Measurements from ENCODE around the gene HTD2. TPM values are rescaled to one million over a fixed set of nuclear protein-coding genes. Genes with fewer than 3 reads are reported as not detected.

HTD2 gene
- total and polyA plus RNA-seq, 12 donors = 1.6 to 13.2 (median 10.3) TPM

DNA sequence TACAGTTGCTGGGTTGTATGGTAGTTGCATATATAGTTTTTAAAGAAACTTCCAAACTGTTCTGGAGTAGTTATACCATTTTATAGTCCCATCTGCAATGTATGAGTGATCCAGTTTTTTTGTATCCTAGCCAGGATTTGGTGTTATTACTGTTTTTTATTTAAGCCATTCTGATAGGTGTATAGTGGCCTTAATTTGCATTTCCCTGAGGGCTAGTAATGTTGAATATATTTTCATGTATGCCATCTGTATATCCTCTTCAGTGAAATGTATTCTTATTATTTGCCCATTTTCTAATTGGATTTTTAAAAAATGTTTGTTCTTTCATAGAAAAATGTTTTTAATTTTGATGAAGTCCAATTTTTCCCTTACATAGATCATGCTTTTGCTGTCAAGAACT lies 55.5 kb downstream of the HTD2 start:
- Histone ChIP-seq H3K27me3 (no peaks in the 10 kb centered on the region), H3K4me1 (replicated peaks in 1 of 2) (peaks cover 0 to 4% of the 10 kb centered on the region in 2 donors), H3K9me3 (replicated peaks in 1 of 3) (no peaks in the 10 kb centered on the region), H3K4me3 (no peak overlapping the region), H3K27ac (no peak overlapping the region), H3K36me3 (replicated peaks in 1 of 2) (no peaks in the 10 kb centered on the region)
- no peak for TF ChIP-seq POLR2A (IDR thresholded peaks at IDR 0.05)
- TF ChIP-seq, protein P1, sequence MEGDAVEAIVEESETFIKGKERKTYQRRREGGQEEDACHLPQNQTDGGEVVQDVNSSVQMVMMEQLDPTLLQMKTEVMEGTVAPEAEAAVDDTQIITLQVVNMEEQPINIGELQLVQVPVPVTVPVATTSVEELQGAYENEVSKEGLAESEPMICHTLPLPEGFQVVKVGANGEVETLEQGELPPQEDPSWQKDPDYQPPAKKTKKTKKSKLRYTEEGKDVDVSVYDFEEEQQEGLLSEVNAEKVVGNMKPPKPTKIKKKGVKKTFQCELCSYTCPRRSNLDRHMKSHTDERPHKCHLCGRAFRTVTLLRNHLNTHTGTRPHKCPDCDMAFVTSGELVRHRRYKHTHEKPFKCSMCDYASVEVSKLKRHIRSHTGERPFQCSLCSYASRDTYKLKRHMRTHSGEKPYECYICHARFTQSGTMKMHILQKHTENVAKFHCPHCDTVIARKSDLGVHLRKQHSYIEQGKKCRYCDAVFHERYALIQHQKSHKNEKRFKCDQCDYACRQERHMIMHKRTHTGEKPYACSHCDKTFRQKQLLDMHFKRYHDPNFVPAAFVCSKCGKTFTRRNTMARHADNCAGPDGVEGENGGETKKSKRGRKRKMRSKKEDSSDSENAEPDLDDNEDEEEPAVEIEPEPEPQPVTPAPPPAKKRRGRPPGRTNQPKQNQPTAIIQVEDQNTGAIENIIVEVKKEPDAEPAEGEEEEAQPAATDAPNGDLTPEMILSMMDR (IDR thresholded peaks at IDR 0.05) = no peak
- no peak for DNase-seq
- intact Hi-C loops (cut with DNase I) = no loop called here

DNA sequence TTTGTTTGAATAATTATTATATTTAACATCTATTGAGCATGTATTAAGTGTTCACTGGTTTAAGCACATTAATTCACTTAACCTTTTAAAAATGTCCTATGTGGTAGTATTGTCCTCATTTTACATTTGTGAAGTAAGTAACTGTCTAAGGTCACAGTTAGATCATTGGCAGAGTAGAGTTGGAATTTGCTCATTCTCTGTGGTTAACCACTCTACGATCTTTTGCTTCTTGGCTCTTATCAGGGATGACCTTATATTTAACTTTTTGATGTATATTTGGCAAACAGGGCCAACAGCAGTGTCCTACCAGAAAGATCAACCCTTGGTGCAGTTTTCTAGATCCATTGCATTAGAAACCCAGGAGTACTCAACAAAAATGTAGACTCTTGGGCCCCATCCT lies 60.4 kb downstream of the HTD2 start:
- DNase-seq = no peak
- no peak overlapping the region for H3K4me3 ChIP-seq
- peaks cover 0 to 4% of the 10 kb centered on the region in 2 donors for H3K4me1 ChIP-seq (replicated peaks in 1 of 2)
- H3K36me3 ChIP-seq (replicated peaks in 1 of 2) = no peaks in the 10 kb centered on the region
- H3K27me3 ChIP-seq = no peaks in the 10 kb centered on the region
- no peak overlapping the region for H3K27ac ChIP-seq
- intact Hi-C loops (cut with DNase I) = no loop called here
- H3K9me3 ChIP-seq (replicated peaks in 1 of 3) = no peaks in the 10 kb centered on the region
- no peak for TF ChIP-seq POLR2A (IDR thresholded peaks at IDR 0.05)
- TF ChIP-seq, protein P1 (IDR thresholded peaks at IDR 0.05) = no peak
- WGBS, 4 donors = 36 to 55% (median 42%) methylated on average over 1 of the region's 1 CpG

DNA sequence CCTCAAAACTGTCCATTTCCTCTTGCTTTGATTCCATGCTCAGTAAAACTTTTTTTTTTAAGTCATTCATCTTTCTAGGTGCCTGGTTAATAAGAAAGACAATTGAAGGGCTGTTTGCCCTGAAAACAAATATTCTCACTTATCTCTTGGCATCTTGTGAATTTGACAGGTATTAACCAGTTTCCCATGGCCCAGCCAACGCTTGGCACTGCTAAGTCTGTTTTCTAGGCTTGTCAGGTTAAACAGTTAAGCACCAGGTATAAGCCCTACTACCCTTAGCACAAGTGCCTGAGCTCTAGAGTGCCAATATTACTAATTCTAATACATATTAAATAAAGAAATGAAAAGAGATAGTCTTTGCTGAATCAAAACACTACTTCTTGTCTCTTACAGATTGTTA lies 62.7 kb downstream of the HTD2 start:
- Histone ChIP-seq H3K36me3 (replicated peaks in 1 of 2) (no peaks in the 10 kb centered on the region), H3K4me1 (replicated peaks in 1 of 2) (no peaks in the 10 kb centered on the region), H3K4me3 (no peak overlapping the region), H3K9me3 (replicated peaks in 1 of 3) (no peaks in the 10 kb centered on the region), H3K27ac (no peak overlapping the region), H3K27me3 (no peaks in the 10 kb centered on the region)
- DNase-seq = no peak
- TF ChIP-seq, protein P1 (IDR thresholded peaks at IDR 0.05) = no peak
- TF ChIP-seq POLR2A (IDR thresholded peaks at IDR 0.05) = no peak
- intact Hi-C loops (cut with DNase I) = no loop called here
- 95 to 100% (median 96%) methylated on average over 1 of the region's 1 CpG for WGBS, 4 donors

Small RNAs within 50 kb of the gene (small RNA-seq; reads per million reads assigned to genes)
- 0 reads per million in 2 donors for gene AC098479.1

Other genes with a start within 250 kb of the HTD2 start
- gene DNASE1L3, start 95.5 kb upstream of the HTD2 start, total RNA-seq = 10 to 100 TPM; 23.8 to 83.9 (median 57.9) TPM
- 10 to 100 TPM; 29.2 to 57.6 (median 46.3) TPM for gene DNASE1L3, start 95.5 kb upstream of the HTD2 start, polyA plus RNA-seq
- 10 to 100 TPM; 17.2 to 57.3 (median 28.1) TPM for gene ABHD6, start 68.7 kb upstream of the HTD2 start, total RNA-seq
- gene ABHD6, start 68.7 kb upstream of the HTD2 start, polyA plus RNA-seq = 10 to 100 TPM; 10.2 to 28.0 (median 14.6) TPM
- 10 to 100 TPM in 8 of 9 donors, 1 to 10 TPM in 1; 9.2 to 23.2 (median 15.2) TPM for gene RPP14, start 275 bp upstream of the HTD2 start, total RNA-seq
- gene RPP14, start 275 bp upstream of the HTD2 start, polyA plus RNA-seq = 10 to 100 TPM in 2 of 3 donors, 1 to 10 TPM in 1; 9.8 to 15.3 (median 10.1) TPM
- gene PXK, start 26.4 kb downstream of the HTD2 start, total RNA-seq = 10 to 100 TPM; 18.7 to 35.8 (median 25.4) TPM
- gene PXK, start 26.4 kb downstream of the HTD2 start, polyA plus RNA-seq = 10 to 100 TPM in 1 of 3 donors, 1 to 10 TPM in 2; 5.6 to 40.5 (median 7.6) TPM
- 100 to 1,000 TPM in 5 of 9 donors, 10 to 100 TPM in 4; 84.2 to 264 (median 107) TPM for gene PDHB, start 127.3 kb downstream of the HTD2 start, total RNA-seq
- 100 to 1,000 TPM in 1 of 3 donors, 10 to 100 TPM in 2; 59.2 to 198 (median 84.8) TPM for gene PDHB, start 127.3 kb downstream of the HTD2 start, polyA plus RNA-seq
- gene KCTD6, start 185.6 kb downstream of the HTD2 start, total RNA-seq = 10 to 100 TPM in 4 of 9 donors, 1 to 10 TPM in 5; 7.2 to 17.9 (median 9.5) TPM
- gene KCTD6, start 185.6 kb downstream of the HTD2 start, polyA plus RNA-seq = 10 to 100 TPM; 15.4 to 19.9 (median 16.1) TPM
- 10 to 100 TPM in 8 of 9 donors, 1 to 10 TPM in 1; 8.1 to 52.4 (median 29.1) TPM for gene ACOX2, start 230.7 kb downstream of the HTD2 start, total RNA-seq
- 10 to 100 TPM; 24.0 to 65.5 (median 56.4) TPM for gene ACOX2, start 230.7 kb downstream of the HTD2 start, polyA plus RNA-seq